ENCODE results near the gene SCN8A.
"Not testable (repeated sequence)": the region's sequence is repeated elsewhere in the genome, so short reads cannot be mapped to it uniquely, and the experiment has no call there.

SCN8A gene

DNA sequence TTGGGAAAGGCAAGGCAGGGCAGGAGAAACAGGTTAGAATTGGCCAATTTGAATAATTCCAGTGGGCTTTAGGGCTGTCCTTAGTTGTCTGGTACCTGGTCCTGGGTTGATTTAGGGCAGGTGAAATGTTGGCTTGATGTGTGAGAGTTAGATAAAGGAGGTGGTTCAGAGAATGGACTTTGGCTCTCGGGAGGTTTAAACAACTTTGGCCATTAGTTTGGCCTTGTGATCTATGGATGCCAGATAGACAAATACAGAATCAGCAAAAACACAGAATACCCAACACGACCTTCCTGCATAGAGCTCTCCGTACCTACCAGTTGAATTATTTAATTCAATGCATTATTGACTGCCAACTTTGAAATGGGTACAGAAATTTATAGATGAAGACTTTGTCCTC is 35.1 kb downstream of the SCN8A start:
- DNase-seq, result no peak

DNA sequence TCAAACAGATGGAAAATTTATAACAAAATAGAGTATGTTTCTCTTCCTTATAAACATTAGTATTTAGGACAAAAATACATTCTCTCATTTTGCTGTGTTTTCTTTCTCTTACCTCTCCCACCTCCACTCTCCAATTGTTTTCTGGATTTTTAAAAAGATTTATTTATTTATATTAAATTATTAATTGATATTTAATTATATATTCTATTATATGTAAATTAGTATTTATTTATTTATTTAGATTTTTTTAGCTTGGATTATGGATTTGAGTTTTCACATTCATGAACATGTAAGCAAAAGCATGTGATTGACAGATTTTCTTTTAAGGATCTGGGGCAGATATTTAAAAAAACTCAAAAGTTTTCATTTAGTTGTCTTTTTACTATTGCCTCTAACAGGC is 35.6 kb downstream of the SCN8A start:
- no peak for DNase-seq

DNA sequence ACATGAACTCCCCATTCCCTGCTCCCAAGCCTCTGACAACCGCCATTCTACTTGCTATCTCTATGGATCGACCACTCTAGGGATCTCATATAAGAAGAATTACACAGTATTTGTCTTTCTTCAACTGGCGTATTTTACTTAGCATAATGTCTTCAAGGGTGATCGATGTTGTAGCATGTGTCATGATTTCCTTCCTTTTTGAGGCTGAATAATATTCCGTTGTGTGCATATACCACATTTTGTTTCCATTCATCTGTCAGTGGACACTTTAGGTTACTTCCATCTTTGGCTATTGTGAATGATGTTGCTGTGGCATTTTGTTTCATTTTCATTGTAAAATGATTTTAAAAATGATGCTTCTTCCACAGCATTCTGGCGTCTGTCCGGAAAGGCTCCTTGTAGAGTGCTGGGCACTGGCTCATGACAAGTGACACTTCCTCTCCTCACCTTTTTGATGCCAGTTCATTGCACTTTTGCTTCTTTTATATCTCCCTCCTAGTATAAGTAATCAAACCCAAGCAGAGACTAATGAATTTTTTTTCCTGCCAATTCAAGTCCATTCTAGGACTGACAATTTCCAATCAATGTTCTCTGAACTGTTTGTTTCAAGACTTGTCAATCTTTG is 39.3 kb downstream of the SCN8A start:
- DNase-seq, result no peak

DNA sequence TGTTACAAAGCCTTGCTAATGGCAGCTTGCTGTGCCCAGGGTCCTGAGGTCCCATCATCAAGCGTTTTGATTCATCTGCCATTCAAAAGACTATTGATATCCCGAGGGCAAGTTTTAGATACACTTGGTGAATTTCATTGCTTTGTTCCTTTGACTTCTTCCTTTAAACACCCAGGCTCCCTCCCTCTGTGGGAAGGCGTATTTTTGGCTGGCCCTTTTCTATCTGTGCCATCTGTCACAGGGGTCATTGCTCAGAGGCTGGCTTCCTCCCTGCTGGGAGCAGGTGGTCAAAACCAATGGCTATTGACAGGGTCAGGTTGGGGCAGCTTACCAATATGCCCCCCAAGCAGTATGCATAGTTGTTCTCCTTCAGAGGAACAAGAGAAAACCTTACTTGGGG is 40.0 kb downstream of the SCN8A start:
- DNase-seq, result no peak

DNA sequence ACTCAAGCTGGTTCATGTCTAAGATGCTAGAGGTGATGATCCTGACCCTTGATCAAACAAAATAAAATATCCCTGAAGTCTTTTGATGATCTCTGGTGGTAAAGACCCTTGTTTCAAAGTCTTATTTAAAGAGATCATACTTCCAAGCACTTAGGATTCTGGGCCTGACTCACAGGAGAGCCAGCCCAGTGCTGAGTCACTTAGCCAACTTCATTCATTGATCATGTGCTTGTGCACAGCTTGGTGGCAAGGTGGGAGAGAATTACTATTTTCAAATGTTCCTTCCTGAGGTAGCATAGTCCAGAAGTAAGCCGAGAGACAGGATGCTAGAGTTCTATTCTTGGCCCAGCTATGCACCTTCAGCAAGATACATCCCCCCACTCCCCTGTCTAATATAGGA is 40.6 kb downstream of the SCN8A start:
- DNase-seq, result peak in 1 of 2 experiments; percentile 29

DNA sequence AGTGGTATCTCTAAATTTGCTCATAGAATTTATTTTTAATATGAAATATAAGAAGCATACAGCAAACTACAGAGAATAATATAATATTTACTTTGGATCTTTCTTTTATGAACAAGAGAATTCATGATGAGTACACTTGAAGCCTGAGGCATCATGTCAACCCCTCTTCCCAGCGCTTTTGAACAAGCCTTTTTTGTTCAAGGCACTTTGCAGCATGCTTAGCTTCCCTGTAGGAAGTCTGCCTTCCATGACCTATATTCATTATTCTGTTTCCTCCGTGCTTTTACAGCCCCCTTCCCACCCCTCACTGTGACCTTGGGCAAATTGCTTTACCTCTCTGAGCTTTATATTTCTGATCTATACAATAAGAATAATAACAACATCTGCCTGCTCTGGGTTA is 41.6 kb downstream of the SCN8A start:
- no peak for DNase-seq

DNA sequence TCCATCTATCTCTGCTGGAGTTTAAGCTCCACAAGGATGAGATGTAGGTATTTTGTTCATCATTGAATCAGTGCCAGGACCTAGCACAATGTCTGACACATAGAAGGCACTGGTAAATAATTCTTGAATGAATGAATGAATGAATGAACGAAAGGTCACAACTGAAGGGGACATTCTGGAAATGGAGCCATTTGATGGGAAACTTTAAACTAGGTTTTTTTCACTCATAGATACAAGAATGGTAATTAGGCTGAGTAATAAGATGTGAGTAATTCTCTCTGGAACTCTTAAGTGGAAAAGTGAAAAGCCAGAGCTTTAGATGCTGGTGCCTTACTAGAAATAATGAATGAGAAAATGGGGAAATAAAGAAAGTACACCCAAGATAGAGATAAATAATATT is 44.3 kb downstream of the SCN8A start:
- DNase-seq, result no peak

GRCh38 chr12:51636581-51636980 is 45.5 kb downstream of the SCN8A start:
- no peak for DNase-seq

GRCh38 chr12:51636986-51637385 is 46.0 kb downstream of the SCN8A start:
- no peak for DNase-seq

DNA sequence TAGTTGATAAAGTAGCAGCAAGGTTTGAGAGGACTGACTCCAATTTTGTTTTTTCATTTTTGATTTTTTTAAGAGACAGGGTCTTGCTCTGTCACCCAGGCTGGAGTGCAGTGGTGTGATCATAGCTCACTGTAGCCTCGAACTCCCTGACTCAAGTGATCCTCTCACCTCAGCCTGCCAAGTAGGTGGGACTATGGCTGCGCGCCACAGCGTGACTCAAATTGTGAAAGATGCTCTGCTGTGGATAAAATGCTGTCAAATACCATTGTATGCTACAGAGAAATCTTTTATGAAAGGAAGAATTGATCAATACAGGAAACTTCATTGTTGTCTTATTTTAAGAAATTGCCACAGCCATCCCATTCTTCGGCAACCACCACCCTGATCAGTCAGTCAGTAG is 48.3 kb downstream of the SCN8A start:
- DNase-seq, result no peak

- DNase-seq, result no peak
These were observed 51.3 kb downstream of the SCN8A start for GRCh38 chr12:51642286-51642685.

DNA sequence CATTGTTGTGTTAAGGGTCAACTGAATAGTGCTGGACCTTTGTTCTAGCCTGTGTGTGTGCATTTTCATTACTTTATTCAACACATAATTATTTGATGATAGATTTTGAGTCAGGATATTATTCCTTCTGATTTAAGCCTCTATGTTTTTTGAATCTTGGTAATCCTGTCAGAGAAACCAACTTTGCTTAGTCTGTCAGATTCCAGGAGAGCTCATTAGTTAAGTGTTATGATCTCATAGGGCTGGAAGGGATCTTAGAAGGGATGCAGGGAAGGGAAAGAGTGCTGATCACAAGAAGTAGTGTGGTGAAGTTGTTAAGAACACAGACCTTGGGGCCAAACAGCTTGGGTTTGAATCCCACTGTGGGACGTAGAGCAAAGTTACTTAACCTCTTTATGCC is 52.9 kb downstream of the SCN8A start:
- no peak for DNase-seq

- DNase-seq, result not testable (repeated sequence)
These were observed 53.7 kb downstream of the SCN8A start for GRCh38 chr12:51644691-51645090.

- DNase-seq, result no peak
These were observed 54.9 kb downstream of the SCN8A start for GRCh38 chr12:51645961-51646360.

DNA sequence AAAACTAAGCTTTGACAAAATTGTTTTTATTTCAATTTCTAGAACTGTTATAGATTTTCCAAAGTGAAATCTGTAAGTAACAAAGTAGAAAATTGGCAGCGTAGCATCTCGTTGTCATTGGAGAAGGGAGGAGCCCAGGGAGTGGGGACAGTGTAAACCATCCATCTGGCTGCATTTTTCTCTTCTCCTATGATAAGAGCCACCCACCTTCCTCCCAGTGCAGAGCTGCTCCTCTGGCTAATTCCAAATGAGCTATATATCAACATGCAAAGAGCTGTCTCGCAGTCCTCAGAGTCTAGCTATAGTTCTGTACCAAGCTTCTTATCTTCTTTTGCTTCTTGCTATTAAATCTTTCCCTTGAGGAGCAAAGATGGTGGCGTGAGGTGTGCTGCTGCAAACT is 56.6 kb downstream of the SCN8A start:
- DNase-seq, result no peak

- DNase-seq, result no peak
These were observed 62.4 kb downstream of the SCN8A start for GRCh38 chr12:51653431-51653830.

DNA sequence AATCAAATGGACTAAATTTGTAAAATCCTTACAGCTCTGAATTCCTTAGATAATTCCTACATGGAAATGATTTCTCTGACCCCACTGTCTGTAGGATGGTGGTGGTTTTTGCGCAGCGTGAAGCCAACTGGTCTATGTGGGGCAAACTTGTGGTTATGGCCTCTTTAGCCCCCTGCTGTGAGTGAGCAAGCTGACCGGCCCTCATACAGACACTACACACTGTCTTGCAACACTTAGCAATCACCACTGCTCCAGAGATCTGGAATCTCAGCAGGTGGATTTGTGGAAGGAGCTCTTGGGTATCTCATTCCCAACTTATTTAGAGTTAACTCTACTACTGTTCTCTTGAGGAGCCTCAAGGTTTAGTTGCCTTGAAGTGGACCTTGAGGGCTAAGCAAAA is 70.2 kb downstream of the SCN8A start:
- DNase-seq, result no peak

GRCh38 chr12:51661836-51662235 is 70.8 kb downstream of the SCN8A start:
- DNase-seq, result no peak

- DNase-seq, result no peak
These were observed 71.7 kb downstream of the SCN8A start for GRCh38 chr12:51662728-51663154.

DNA sequence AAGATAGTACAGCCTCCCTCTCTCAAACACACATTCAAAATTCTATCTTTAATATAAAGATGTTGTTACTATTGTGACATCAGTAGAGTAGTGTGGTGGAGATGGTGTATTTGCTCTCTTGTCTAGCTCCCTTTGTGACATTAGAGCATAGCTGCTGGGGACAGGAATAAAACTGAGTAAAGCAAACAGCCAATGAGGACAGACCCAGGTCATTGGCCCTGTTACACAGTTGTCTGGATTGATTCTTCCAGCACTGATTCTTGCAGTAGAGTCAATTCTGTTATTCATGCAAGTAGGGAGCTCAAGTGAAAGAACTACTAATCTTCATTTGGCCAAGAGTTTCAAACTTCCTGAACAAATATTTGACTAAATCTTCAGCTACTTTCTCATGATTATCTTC is 72.4 kb downstream of the SCN8A start:
- DNase-seq, result no peak

- DNase-seq, result no peak
These were observed 75.7 kb downstream of the SCN8A start for GRCh38 chr12:51666696-51667095.

- no peak for DNase-seq
These were observed 76.2 kb downstream of the SCN8A start for GRCh38 chr12:51667269-51667668.

DNA sequence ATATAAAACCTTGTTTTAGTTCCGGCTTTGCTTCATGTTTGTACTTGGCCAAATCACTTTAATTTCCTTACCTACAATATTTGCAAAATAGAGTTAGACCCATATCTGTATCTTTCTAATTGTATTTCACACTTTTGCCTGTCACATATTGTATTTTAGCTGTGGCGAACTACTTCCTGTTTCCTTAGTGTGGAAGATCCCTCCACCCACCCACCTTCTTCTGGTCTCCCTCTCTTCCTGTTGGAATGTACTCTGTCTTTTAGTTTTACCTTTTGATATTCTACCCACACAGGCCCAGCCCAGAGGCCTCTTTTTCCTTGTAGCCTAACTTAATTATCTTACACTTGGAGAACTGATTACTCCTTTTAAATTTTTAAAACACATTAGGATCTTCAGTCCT is 78.2 kb downstream of the SCN8A start:
- DNase-seq, result no peak

- DNase-seq, result no peak
These were observed 79.0 kb downstream of the SCN8A start for GRCh38 chr12:51669996-51670395.

GRCh38 chr12:51672334-51672733 is 81.3 kb downstream of the SCN8A start:
- DNase-seq, result peak; percentile 37 to 41

All from NCI-H446 (cell line).